Esophagus muscularis mucosa (tissue), 4 donors: ENCODE data around the gene NID1. TPM values are rescaled to one million over a fixed set of nuclear protein-coding genes. Genes with fewer than 3 reads are reported as not detected.
"Not testable (repeated sequence)": the region's sequence is repeated elsewhere in the genome, so short reads cannot be mapped to it uniquely, and the experiment has no call there.

Source experiments
- DNase-seq: peaks from one replicate; pipeline ENCODE4 v3.0.0-alpha.2; 2017; ENCODE audit errors: extremely low spot score
- H3K27ac ChIP-seq, 4 donors: fragments of 200-600 bp; sonication (generic); replicated peaks in 1 of 4; 1 replicate in 3 of 4; 2 replicates in 1 of 4; pipeline ENCODE4 v1.5.1; 2016 to 2019; ENCODE audit warnings: mild to moderate bottlenecking in 1 of 4
- H3K27me3 ChIP-seq, 4 donors: fragments of 200-600 bp; sonication (generic); one replicate each; pipeline versions ENCODE4 v1.5.1 to v1.6.0; 2016 to 2019
- H3K36me3 ChIP-seq, 4 donors: fragments of 200-600 bp; sonication (generic); one replicate each; pipeline ENCODE4 v1.5.1; 2016 to 2019
- H3K4me1 ChIP-seq, 4 donors: fragments of 200-600 bp; sonication (generic); one replicate each; pipeline ENCODE4 v1.5.1; 2016 to 2019
- H3K4me3 ChIP-seq, 4 donors: fragments of 200-600 bp; sonication (generic); 1 replicate in 2 of 4; 2 replicates in 2 of 4; pipeline ENCODE4 v1.5.1; 2016 to 2019; ENCODE audit warnings: mild to moderate bottlenecking in 4 of 4, moderate library complexity in 1 of 4
- H3K9me3 ChIP-seq, 4 donors: fragments of 200-600 bp; sonication (generic); 1 replicate in 3 of 4; 2 replicates in 1 of 4; pipeline ENCODE4 v1.5.1; 2016 to 2019
- CTCF ChIP-seq, 3 experiments: fragments of 200-600 bp in 2 of 3; fragments of 450-650 bp in 1 of 3; sonication (generic) in 2 of 3; IDR thresholded peaks; one replicate each; pipeline ENCODE4 v1.5.1; 2017 to 2019; ENCODE audit warnings: antibody characterized with exemption in 3 of 3, mild to moderate bottlenecking in 2 of 3, moderate library complexity in 1 of 3
- EP300 ChIP-seq: sonication (generic); formaldehyde crosslinking; IDR thresholded peaks from one replicate; pipeline ENCODE4 v1.6.1; 2017; ENCODE audit warnings: antibody characterized with exemption
- POLR2A ChIP-seq: fragments of 450-650 bp; IDR thresholded peaks from one replicate; pipeline ENCODE4 v1.6.1; 2017; ENCODE audit warnings: antibody characterized with exemption, moderate library complexity, mild to moderate bottlenecking, low read depth
- POLR2AphosphoS5 ChIP-seq, 2 donors: sonication (generic); formaldehyde crosslinking; IDR thresholded peaks; one replicate each; pipeline ENCODE4 v1.6.1; 2017; ENCODE audit warnings: antibody characterized with exemption in 2 of 2
- WGBS: methylation state at CpG from one replicate; pipeline ENCODE4 v1.1.5; 2018; 5-methylcytosine and 5-hydroxymethylcytosine counted together
- intact Hi-C: fragments of 100-400 bp; cut with DNase I; formaldehyde crosslinking; loops from one replicate; pipeline ENCODE4 v1.15.1; 2023
- total RNA-seq, 4 donors: library from RNA; depleted of rRNA; stranded (reverse); fragments of >200 nt; gene quantifications; one replicate each; pipeline versions ENCODE4 v1.1.0 to v1.2.1, GENCODE V29; 2016

Gene NID1
- total RNA-seq, 4 donors from 2014 or later = 187 to 390 (median 287) TPM

GRCh38 chr1:236100799-236101198 lies 35.9 kb upstream of the NID1 start:
- intact Hi-C loops = loop anchor here (10.0 kb wide), 1 partner anchor 424 kb away; the partner anchor contains the start of gene LGALS8
- TF ChIP-seq POLR2A (no peak), EP300 (no peak), POLR2AphosphoS5 (IDR thresholded peaks at IDR 0.05) (no peak), CTCF (IDR thresholded peaks at IDR 0.05) (no peak)
- H3K4me3 ChIP-seq = no peak overlapping the region
- peaks cover 0 to 4% (median 2%) of the 10 kb centered on the region in 4 donors for H3K9me3 ChIP-seq
- peaks cover 0 to 8% (median 3%) of the 10 kb centered on the region in 4 donors for H3K4me1 ChIP-seq
- no peaks in the 10 kb centered on the region for H3K36me3 ChIP-seq
- H3K27me3 ChIP-seq = peaks cover 0 to 14% (median 0%) of the 10 kb centered on the region in 4 donors
- no peak overlapping the region for H3K27ac ChIP-seq
- 97% methylated on average over 15 of the region's 15 CpGs for WGBS
- DNase-seq = no peak

GRCh38 chr1:236099355-236099974 lies 34.6 kb upstream of the NID1 start:
- Histone ChIP-seq H3K27me3 (peaks cover 0 to 14% (median 0%) of the 10 kb centered on the region in 4 donors), H3K9me3 (peaks cover 0 to 4% (median 2%) of the 10 kb centered on the region in 4 donors), H3K36me3 (no peaks in the 10 kb centered on the region), H3K4me1 (peaks cover 0 to 8% (median 3%) of the 10 kb centered on the region in 4 donors), H3K4me3 (no peak overlapping the region), H3K27ac (no peak overlapping the region)
- intact Hi-C loops = no loop called here
- WGBS = 44% methylated on average over 12 of the region's 12 CpGs
- TF ChIP-seq CTCF (IDR thresholded peaks at IDR 0.05) (no peak), EP300 (no peak), POLR2A (no peak)
- no peak for DNase-seq

GRCh38 chr1:236098267-236098666 lies 33.4 kb upstream of the NID1 start:
- no peak overlapping the region for H3K4me3 ChIP-seq
- no peaks in the 10 kb centered on the region for H3K36me3 ChIP-seq
- WGBS = 91% methylated on average over 1 of the region's 1 CpG
- H3K27ac ChIP-seq = no peak overlapping the region
- intact Hi-C loops = no loop called here
- peaks cover 0 to 4% (median 2%) of the 10 kb centered on the region in 4 donors for H3K9me3 ChIP-seq
- H3K27me3 ChIP-seq = peaks cover 0 to 13% (median 0%) of the 10 kb centered on the region in 4 donors
- peaks cover 0 to 8% (median 0%) of the 10 kb centered on the region in 4 donors for H3K4me1 ChIP-seq
- no peak for DNase-seq
- TF ChIP-seq EP300 = no peak
- TF ChIP-seq POLR2AphosphoS5 (IDR thresholded peaks at IDR 0.05) = no peak
- no peak for TF ChIP-seq CTCF (IDR thresholded peaks at IDR 0.05)
- no peak for TF ChIP-seq POLR2A

- intact Hi-C loops, H3K4me1 ChIP-seq, H3K4me3 ChIP-seq, H3K36me3 ChIP-seq, H3K9me3 ChIP-seq, H3K27me3 ChIP-seq: not testable (repeated sequence)
- peak overlapping the region; percentile 32 to 64 (median 52) for H3K27ac ChIP-seq
- DNase-seq = peak; percentile 94
- 59% methylated on average over 15 of the region's 15 CpGs for WGBS
Observed at GRCh38 chr1:236096660-236097482, 32.0 kb upstream of the NID1 start.
